ENCODE results near the gene RBM27.
A peak's percentile ranks its signal among the peaks of the same experiment; 100 is the strongest.
"Not testable (repeated sequence)": the region's sequence is repeated elsewhere in the genome, so short reads cannot be mapped to it uniquely, and the experiment has no call there.

RBM27 gene, protein sequence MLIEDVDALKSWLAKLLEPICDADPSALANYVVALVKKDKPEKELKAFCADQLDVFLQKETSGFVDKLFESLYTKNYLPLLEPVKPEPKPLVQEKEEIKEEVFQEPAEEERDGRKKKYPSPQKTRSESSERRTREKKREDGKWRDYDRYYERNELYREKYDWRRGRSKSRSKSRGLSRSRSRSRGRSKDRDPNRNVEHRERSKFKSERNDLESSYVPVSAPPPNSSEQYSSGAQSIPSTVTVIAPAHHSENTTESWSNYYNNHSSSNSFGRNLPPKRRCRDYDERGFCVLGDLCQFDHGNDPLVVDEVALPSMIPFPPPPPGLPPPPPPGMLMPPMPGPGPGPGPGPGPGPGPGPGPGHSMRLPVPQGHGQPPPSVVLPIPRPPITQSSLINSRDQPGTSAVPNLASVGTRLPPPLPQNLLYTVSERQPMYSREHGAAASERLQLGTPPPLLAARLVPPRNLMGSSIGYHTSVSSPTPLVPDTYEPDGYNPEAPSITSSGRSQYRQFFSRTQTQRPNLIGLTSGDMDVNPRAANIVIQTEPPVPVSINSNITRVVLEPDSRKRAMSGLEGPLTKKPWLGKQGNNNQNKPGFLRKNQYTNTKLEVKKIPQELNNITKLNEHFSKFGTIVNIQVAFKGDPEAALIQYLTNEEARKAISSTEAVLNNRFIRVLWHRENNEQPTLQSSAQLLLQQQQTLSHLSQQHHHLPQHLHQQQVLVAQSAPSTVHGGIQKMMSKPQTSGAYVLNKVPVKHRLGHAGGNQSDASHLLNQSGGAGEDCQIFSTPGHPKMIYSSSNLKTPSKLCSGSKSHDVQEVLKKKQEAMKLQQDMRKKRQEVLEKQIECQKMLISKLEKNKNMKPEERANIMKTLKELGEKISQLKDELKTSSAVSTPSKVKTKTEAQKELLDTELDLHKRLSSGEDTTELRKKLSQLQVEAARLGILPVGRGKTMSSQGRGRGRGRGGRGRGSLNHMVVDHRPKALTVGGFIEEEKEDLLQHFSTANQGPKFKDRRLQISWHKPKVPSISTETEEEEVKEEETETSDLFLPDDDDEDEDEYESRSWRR

GRCh38 chr5:146203011-146203871, at the start of gene RBM27:
Gene RBM27 (plus strand): TSS chr5:146203605. CDS start chr5:146203766, 161 bp downstream.
- DNase-seq = peak; percentile 98

DNA sequence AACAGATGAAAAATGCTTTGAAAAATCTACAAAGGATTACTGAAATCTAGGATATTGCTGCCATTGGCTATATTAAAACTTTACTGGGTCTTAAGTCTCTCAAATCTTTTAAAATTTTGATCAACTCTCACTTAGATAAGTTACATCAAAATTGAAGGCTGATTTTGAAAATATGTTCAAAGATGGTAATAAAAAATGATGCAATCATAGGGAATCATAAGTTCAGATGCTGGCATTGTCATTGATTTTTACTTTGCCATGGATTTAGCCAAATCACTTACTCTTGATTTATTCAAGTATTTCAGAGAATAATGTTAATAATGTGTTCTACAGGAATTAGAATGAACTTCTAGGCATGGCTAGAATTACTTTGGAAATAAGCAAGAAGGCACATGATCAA, 45.1 kb upstream of the RBM27 start:
- DNase-seq = no peak

- DNase-seq = no peak
These were observed 39.0 kb upstream of the RBM27 start for GRCh38 chr5:146164382-146164781.

DNA sequence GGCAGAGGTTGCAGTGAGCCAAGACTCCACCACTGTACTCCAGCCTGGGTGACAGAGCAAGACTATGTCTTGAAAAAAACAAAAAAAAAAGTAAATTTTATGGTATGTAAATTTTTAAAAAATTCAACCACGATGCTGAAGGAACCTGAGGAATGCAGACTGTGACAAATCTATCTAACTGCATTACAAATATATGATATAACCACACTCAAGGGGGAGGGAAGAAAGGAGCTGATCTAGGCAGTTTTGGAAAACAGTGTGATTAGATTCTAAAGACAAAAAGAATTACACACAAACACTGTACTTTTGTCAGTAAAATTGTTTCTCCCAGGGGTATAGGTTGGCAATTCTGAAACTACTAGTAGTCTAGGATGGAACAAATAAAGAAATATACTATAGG, 37.9 kb upstream of the RBM27 start:
- no peak for DNase-seq

- no peak for DNase-seq
These were observed 37.5 kb upstream of the RBM27 start for GRCh38 chr5:146165903-146166302.

DNA sequence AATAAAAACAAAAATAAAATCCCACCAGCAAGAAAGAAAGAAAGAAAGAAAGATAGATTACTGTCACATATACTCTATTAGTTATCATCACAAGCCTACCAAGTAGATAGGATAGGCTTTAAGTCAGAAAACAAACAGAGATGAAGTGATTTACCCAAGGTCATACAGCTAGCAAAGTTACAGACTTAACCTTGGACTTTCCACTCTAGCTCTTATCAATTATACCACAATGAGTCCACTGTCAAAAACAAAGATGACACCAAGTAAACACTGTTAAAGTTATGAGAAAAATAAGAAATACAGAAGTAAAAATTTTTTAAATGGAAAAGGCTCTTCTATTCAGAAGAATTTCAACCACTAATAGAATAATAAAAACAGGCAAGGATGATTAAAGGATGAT, 34.3 kb upstream of the RBM27 start:
- no peak for DNase-seq

DNA sequence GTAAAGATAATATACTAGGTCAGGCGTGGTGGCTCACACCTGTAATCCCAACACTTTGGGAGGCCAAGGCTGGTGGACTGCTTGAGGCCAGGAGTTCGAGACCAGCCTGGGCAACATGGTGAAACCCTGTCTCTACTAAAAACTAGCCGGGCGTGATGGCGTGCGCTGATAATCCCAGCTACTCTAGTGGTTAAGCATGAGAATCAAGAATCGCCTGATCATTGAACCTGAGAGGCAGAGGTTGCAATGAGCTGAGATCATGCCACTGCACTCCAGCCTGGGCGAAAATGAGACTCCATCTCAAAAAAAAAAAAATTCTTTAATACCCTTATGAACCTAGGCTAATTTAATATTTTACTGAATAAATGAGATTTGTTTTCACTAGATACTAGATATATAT, 30.4 kb upstream of the RBM27 start:
- not testable (repeated sequence) for DNase-seq

DNA sequence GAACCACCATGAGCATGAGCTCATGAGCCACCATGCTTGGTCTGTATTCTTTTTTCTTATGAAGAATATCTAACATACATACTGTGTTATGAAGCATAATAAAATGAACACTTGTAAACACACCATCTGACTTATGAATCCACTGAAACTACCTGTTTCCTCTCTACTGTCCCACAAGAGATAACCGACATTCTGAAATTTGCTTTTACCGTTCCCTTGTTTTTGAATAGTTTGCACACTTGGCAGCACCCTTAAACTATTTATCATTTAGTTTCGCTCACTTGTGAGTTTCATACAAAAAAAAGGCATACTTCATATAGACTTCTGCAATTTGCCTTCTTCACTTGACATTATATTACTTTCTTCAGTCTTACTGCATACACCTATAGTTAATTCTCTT, 29.8 kb upstream of the RBM27 start:
- DNase-seq = no peak

- no peak for DNase-seq
These were observed 26.6 kb upstream of the RBM27 start for GRCh38 chr5:146176805-146177204.

DNA sequence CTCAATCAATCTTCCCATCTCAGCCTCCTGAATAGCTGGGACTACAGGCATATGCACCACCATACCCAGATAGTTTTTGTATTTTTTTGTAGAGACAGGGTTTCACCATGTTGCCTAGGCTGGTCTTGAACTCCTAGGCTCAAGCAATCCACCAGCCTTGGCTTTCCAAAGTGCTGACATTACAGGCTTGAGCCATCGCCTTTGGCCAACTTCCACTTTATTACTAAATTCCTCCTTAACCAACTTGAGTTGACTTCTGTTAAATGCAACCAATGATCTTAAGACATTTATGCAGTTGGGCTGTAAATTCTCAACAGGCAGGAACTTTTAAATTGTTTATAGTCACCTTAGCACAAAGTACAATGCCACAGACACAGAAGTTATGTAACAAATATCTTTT, 23.7 kb upstream of the RBM27 start:
- DNase-seq = no peak

- DNase-seq = not testable (repeated sequence)
These were observed 20.0 kb upstream of the RBM27 start for GRCh38 chr5:146183403-146183802.

- DNase-seq = no peak
These were observed 18.2 kb upstream of the RBM27 start for GRCh38 chr5:146185161-146185560.

GRCh38 chr5:146188358-146188757, 15.0 kb upstream of the RBM27 start:
- peak; percentile 78 for DNase-seq

- no peak for DNase-seq
These were observed 10.8 kb upstream of the RBM27 start for GRCh38 chr5:146192571-146193043.

DNA sequence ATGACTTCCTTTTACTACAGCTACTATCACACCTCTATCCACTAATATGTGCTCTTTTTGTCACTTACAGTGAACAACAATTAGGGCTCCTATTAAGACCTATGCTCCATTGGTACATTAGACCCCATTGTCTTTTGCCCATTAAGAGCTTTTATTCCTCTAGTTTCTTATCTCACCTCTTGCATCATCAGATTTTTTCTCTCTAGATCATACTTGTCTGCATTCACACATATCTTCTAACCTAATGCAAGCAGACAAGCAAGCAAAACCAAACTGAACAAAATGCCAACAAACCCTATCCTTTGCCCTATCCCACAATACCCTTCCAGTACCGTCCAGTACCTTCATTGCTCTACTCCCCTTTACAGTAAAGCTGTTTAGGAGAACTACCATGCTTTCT, 10.1 kb upstream of the RBM27 start:
- DNase-seq = no peak

DNA sequence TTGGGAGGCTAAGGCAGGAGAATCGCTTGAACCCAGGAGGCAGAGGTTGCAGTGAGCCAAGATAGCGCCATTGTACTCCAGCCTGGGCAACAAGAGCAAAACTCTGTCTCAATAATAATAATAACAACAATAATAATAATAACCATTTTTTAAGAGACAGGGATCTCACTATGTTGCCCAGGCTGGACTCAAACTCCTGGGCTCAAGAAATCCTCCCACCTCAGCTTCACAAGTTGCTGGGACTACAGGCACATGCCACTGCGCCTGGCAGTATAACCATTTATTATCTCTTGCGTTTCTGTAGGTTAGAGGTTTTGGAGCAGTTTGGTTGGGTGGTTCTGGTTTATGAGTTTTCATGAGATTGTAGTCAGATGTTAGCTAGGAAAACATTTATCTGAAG, 8.4 kb upstream of the RBM27 start:
- DNase-seq = not testable (repeated sequence)

DNA sequence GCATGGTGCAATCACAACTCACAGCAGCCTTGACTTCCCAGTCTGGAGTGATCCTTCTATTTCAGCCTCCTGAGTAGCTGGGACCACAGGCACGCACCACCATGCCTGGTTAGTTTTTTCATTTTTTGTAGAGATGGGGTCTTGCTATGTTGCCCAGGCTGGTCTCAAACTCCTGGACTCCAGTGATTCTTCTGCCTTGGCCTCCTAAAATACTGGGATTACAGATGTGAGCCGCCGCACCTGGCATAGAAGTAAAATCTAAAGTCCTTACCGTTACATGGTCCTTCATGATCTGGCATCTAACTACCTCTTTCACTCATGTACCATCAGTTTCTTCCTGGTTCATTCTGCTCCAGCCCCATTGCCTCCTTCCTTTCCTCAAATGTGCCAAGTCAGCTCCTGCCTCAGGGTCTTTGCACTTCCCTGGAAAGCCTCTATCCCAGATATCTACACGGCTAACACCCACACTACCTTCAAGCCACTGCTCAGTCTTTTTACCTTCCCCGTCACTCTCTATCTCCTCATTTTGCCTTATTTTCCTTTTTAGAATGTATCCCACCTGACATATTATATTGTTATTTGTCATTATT, 6.9 kb upstream of the RBM27 start:
- no peak for DNase-seq

- no peak for DNase-seq
These were observed 4.1 kb upstream of the RBM27 start for GRCh38 chr5:146199176-146199815.

GRCh38 chr5:146201795-146202194, 1.6 kb upstream of the RBM27 start:
- not testable (repeated sequence) for DNase-seq

DNA sequence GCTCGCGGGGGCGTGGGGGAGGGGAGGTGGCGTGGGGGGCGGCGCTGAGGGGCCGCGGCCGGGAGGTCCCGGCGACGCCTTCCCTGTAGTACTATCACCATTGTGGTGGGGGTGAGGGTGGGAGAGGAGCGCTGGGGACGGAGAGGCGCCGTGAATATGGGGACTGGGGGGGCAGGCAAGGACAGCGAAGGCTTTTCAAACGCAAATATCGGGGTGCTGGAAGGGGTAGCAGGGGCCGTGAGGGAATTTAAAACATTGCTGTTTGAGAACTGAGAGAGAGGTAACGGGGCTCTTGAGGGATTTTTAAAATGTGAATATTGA, 427 bp downstream of the RBM27 start:
- DNase-seq = no peak

DNA sequence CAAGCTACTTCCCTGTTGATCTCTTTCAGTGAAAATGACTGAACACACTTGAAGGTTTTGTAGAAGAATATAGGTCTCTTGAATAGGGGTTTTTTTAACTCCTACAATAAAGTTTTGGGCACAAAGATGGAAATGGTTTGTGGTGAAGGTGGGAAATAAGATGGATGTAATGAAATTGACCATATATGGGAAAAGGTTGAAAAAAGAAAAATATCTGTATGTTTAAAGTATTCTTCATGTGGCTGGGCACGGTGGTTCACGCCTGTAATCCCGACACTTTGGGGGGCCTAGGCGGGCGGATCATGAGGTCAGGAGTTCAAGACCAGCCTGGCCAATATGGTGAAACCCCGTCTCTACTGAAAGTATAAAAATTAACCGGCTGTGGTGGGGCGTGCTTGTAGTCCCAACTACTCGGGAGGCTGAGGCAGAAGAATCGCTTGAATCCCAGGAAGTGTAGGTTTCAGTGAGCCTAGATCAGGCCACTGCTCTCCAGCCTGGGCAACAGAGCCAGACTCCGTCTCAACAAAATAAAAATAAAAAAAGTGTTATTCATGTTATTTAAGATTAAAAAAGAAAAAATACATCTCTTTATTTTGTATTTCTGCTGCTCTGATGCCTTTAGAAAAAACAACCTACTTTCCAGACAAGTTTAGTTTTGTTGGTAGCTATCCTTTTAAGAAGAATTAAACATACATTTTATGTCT, 2.2 kb downstream of the RBM27 start:
- no peak for DNase-seq
